NB4 (cell line): Measurements from ENCODE around the gene BICD2.

Source experiments
- MYC ChIP-seq: IDR thresholded peaks from 2 replicates; pipeline ENCODE4 v1.6.1; 2011; ENCODE audit warnings: low read depth, low read length
- POLR2A ChIP-seq: IDR thresholded peaks from 2 replicates; pipeline ENCODE4 v1.6.1; 2011; ENCODE audit warnings: mild to moderate bottlenecking; ENCODE audit not compliant: insufficient read length; ENCODE audit errors: extremely low read depth
- TF ChIP-seq, protein P1 (sequence below): IDR thresholded peaks from one replicate; pipeline ENCODE4 v1.5.1; 2012; ENCODE audit warnings: low read depth, low read length
- TF ChIP-seq, protein P2 (sequence below): IDR thresholded peaks from 2 replicates; pipeline ENCODE4 v1.6.1; 2011; ENCODE audit warnings: low read depth, low read length

DNA sequence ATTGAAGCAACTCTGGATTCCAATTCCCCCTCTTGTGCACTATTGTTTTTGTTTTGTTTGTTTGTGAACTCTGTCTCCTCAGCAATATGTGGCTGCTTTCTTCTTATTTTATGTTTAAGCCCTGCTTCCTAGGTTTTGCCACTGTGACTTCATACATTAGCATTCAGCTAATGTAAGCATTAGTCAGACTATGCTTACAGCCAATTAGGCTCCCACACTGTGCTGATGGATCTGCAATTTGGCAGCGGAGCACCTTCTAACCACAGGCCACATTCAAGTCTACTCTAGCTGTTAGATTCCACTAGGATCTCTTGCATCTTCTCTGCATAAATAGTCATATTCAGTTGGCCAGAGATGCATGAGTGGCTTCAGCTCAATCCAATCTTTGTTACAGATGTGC is 9.6 kb upstream of the BICD2 start:
- no peak for TF ChIP-seq POLR2A
- TF ChIP-seq, protein P1, sequence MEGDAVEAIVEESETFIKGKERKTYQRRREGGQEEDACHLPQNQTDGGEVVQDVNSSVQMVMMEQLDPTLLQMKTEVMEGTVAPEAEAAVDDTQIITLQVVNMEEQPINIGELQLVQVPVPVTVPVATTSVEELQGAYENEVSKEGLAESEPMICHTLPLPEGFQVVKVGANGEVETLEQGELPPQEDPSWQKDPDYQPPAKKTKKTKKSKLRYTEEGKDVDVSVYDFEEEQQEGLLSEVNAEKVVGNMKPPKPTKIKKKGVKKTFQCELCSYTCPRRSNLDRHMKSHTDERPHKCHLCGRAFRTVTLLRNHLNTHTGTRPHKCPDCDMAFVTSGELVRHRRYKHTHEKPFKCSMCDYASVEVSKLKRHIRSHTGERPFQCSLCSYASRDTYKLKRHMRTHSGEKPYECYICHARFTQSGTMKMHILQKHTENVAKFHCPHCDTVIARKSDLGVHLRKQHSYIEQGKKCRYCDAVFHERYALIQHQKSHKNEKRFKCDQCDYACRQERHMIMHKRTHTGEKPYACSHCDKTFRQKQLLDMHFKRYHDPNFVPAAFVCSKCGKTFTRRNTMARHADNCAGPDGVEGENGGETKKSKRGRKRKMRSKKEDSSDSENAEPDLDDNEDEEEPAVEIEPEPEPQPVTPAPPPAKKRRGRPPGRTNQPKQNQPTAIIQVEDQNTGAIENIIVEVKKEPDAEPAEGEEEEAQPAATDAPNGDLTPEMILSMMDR, result no peak
- TF ChIP-seq, protein P2, sequence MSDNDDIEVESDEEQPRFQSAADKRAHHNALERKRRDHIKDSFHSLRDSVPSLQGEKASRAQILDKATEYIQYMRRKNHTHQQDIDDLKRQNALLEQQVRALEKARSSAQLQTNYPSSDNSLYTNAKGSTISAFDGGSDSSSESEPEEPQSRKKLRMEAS, result no peak
- no peak for TF ChIP-seq MYC
